Sigmoid colon (tissue), 4 donors: ENCODE data around the gene LMBR1L.

Source experiments
- EP300 ChIP-seq, 4 donors: sonication (generic); formaldehyde crosslinking; IDR thresholded peaks; one replicate each; pipeline ENCODE4 v1.6.1; 2017; ENCODE audit warnings: antibody characterized with exemption in 4 of 4
- POLR2A ChIP-seq, 2 donors: fragments of 450-650 bp; IDR thresholded peaks; one replicate each; pipeline ENCODE4 v1.6.1; 2016; ENCODE audit warnings: antibody characterized with exemption in 2 of 2, mild to moderate bottlenecking in 2 of 2, moderate library complexity in 2 of 2
- POLR2AphosphoS5 ChIP-seq, 4 donors: sonication (generic); formaldehyde crosslinking; IDR thresholded peaks; one replicate each; pipeline ENCODE4 v1.6.1; 2017; ENCODE audit warnings: antibody characterized with exemption in 4 of 4
- TF ChIP-seq, protein P1 (sequence below), 4 experiments: fragments of 450-650 bp in 3 of 4; fragments of 200-600 bp in 1 of 4; IDR thresholded peaks; one replicate each; pipeline ENCODE4 v1.5.1; 2016 to 2019; ENCODE audit warnings: antibody characterized with exemption in 4 of 4, mild to moderate bottlenecking in 3 of 4, moderate library complexity in 2 of 4

DNA sequence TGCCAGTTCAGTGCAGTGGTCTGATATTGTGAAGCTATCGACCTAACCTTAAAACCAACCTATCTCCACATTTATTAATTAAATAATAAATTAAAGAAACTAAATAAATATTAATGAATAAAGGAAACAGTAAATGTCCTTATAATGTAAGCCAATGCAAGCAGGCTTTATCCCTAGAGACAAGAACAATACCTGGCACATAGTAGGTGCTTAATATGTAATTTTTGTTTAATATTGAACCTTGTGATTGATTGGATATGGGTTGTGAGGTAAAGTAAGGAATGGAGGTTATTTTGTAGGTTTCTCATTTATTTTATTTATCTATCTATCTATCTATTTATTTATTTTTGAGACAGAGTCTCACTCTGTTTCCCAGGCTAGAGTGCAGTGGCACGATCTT, 28.4 kb upstream of the LMBR1L start:
- TF ChIP-seq, protein P1, sequence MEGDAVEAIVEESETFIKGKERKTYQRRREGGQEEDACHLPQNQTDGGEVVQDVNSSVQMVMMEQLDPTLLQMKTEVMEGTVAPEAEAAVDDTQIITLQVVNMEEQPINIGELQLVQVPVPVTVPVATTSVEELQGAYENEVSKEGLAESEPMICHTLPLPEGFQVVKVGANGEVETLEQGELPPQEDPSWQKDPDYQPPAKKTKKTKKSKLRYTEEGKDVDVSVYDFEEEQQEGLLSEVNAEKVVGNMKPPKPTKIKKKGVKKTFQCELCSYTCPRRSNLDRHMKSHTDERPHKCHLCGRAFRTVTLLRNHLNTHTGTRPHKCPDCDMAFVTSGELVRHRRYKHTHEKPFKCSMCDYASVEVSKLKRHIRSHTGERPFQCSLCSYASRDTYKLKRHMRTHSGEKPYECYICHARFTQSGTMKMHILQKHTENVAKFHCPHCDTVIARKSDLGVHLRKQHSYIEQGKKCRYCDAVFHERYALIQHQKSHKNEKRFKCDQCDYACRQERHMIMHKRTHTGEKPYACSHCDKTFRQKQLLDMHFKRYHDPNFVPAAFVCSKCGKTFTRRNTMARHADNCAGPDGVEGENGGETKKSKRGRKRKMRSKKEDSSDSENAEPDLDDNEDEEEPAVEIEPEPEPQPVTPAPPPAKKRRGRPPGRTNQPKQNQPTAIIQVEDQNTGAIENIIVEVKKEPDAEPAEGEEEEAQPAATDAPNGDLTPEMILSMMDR (IDR thresholded peaks at IDR 0.05), result no peak
- TF ChIP-seq POLR2A (IDR thresholded peaks at IDR 0.05), result no peak
- no peak for TF ChIP-seq POLR2AphosphoS5 (IDR thresholded peaks at IDR 0.05)
- no peak for TF ChIP-seq EP300 (IDR thresholded peaks at IDR 0.05)
